ENCODE data around the gene NUB1. TPM values are rescaled to one million over a fixed set of nuclear protein-coding genes. Genes with fewer than 3 reads are reported as not detected.

NUB1 gene
- polyA plus RNA-seq, 1 donor = 100.0 TPM

DNA sequence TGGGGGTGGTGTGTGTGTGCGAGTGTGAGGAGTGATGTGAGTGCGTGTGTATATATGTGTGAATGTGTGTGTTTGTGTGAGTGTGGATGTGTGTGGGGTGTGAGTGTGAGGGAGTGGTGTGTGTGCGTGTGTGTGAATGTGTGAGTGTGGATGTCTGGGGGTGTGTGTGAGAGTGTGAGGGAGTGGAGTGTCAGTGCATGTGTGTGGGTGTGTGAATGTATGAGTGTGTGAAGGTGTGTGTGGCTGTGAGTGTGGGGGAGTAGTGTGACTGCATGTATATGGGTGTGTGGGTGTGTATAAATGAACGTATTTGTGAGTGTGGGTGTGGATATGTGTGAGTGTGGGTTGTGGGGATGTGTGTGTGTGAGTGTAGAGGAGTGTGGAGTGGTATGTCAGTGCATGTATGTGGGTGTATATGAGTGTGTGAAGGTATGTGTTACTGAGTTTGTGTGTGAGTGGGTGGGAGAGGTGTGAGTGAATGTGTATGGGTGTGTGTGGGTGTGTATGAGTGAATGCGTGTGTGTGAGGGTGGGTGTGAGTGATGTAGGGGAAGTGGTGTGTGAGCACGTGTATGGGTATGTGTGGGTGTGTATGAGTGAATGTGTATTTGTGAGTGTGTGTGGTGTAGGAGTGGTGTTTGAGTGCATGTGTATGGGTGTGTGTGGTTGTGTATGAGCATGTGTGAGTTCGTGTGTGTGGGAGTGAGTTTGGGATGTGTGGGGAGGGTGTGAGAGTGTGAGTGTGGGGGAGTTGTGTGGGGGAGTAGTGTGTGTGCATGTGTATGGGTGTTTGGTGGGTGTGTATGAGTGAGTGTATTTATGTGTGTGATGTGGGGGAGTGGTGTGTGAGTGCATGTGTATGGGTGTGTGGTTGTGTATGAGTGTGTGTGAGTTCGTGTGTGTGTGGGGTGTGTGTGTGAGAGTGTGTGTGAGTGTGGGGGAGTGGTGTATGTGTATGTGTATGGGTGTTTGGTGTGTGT, 28.5 kb upstream of the NUB1 start:
- DNase-seq = no peak

DNA sequence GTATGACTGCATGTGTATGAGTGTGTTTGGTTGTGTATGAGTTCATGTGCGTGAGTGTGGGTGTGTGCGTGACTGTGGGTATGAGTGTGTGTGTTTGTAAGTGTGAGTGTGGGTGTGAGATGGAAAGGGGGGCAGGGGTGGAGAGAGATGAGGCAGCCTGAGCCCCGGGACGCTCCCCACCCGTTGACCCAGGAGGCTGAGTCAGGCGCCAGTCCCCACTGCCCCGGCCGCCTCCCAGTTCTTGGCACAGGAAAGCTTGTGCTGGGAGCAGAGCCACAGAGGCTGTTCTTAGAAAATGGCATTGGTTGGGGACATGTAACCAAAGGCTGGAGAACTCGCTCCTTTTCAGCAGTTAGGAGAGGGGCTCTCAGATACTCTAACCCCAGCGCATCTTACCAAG, 27.8 kb upstream of the NUB1 start:
- no peak for DNase-seq

DNA sequence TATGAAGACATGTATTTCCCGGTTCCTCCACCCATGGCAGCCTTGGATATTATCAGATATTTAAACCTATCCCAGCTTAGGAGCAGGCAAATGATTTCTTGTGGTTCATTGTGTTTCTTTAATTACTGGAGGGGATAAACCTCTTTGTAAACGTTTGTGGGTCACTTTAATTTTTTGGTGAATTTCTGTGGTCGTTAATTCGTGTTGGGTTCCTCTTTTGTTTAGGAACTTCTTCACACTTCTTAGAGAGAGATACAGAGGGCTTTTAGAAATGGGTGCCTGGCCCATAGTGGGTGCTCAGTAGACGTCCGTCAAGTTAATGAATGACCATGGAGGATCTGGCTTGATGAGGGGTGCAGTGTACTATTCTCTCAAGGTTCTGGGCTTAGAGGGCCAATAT, 27.2 kb upstream of the NUB1 start:
- no peak for DNase-seq

DNA sequence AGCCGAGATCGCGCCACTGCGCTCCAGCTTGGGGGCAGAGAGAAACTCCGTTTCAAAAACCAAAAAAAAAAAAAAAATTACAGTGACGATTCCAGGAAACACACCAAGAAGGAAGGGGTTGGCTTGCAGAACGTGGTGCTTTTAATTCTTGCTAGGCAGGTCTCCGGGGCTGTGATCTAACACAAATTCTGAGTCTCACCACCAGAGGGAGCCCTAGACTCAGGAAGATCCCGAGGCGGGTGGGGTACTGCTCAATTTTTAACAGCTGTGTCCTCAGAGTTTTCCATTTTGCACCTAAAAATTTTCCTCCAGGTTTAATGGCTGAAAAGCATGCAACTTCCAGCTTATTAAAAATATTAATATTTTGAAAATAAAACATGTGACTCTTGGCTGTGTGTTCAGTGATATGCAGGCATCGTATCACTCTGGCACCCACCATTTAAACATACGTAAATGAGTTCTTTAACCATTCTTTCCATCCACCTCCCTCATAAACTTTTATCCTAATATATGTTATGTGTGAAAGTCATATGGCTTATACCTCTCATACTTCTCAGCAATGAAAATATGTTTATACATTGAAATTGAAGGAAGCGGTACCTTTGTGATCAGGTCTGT, 26.5 kb upstream of the NUB1 start:
- DNase-seq = peak; percentile 76

GRCh38 chr7:151316896-151317295, 24.7 kb upstream of the NUB1 start:
- DNase-seq = no peak

DNA sequence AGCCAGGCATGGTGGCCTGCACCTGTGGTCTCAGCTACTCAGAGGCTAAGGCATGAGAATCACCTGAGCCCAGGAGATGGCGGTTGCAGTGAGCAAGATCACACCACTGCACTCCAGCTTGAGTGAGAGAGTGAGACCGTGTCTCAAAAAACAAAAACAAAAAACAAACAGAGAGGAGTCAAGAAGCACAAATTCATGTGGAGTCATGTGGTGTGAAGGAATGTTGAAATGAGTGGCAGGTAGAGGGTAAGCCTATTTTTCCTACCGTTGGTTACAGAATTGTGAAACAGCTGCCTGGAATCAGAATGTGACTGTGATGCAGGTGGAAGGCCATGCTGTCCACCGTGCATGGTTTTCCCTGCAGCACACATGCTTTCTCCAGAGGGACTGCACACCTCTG, 23.7 kb upstream of the NUB1 start:
- no peak for DNase-seq

GRCh38 chr7:151319189-151319588, 22.4 kb upstream of the NUB1 start:
- DNase-seq = no peak

GRCh38 chr7:151320263-151320845, 21.3 kb upstream of the NUB1 start:
- no peak for DNase-seq

- DNase-seq = no peak
These were observed 20.3 kb upstream of the NUB1 start for GRCh38 chr7:151321341-151321740.

GRCh38 chr7:151322906-151323305, 18.7 kb upstream of the NUB1 start:
- DNase-seq = no peak

DNA sequence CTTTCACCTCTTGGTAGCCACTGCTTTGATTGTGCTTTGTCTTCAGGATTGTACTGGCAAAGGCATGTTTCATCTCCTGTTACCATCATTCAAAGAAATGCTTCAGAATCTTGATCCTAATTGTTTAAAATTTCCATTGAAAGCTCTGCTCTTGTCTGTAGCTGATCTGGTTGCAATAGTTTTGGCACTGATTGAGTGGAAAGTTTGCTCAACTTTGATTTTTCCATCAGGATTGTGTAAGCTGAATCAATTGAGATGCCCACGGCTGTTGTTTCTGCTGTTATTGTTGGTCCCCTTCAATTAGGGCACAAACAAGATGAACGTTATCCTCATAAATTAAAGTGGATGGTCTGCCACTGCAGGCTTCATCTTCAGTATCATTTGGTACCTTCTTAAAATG, 14.6 kb upstream of the NUB1 start:
- no peak for DNase-seq

DNA sequence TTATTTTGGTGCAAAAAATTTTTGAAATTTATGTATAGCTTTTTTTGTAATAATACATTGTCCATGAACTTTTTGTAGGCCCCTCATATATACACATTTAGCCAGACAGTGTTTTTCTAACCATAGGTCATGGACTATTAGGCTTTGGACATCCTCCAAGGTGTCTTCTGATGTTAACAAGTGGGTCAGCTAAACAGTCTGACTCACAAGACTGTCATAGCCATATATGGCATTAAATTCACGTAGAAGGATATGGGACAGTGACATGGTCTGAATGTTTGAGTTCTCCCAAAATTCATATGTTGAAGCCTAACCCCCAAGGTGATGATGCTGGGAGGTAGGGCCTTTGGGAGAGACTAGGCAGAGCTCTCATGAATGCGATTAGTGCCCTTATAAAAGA, 14.0 kb upstream of the NUB1 start:
- no peak for DNase-seq

- DNase-seq = no peak
These were observed 11.4 kb upstream of the NUB1 start for GRCh38 chr7:151330181-151330580.

DNA sequence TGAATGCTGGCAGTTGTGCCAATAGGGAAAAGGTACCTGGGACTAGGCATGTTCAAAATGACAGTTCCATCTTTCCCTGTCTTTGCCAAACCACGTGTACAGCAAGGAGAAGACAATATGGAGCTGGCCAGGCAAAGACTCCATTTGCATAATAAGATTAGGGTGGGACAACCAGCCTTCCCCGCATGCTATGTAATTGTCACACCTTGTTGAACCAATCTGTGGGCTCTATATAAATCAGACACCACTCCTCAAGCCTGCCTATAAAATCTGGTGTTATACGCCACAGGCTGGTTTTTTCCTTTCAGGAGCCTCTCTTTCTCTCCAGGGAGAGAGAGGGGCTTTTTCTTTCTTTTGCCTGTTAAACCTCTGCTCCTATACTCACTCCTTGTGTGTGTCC, 11.0 kb upstream of the NUB1 start:
- no peak for DNase-seq

DNA sequence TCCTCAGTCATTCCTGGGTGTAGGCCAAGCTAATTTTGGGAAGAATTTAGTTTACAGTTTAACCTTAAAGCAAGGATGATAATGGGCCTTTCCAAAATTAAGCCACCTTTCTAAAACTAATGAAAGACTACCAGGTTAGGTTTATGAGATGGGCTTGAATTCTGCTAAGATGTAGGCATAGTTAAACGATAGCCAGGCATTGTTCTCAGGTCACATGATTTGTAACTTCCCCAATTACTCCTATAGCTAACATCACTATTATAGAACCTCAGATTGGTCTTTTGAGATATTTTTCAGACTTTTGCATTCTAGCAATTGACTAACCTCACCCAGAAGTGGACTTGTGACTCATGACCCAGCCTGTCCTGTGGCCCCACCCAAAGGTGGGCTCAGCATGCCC, 7.0 kb upstream of the NUB1 start:
- DNase-seq = no peak

DNA sequence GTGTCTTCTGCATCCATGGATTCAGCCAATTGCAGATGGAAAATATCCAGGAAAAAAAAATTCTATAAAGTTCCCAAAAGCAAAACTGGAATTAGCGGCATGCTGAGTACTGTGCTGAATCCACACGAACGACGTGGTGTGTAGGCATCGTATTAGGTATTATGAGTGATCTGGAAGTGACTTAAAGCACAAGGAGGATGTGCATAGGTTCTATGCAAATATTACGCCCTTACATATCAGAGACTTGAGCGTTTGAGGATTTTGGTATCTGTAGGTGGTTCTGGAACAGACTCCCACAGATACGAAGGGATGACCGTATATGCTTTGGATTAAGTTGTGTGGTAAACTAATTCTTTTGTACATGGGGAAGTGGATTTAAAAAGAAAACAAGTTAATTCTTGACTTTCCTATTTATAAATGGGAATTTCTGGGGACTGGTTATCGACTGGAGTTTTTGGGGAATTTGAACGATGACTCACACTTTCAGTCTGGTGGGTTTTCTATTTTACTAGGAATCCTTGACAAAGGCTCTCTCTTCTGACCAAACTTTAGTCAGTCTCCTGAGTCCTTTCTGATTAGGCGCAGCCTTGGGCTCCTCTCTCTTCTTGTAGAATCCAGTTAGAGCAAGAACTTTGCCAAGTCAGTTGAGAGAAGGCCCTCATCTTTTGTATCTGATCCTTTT, 5.4 kb upstream of the NUB1 start:
- DNase-seq = no peak

DNA sequence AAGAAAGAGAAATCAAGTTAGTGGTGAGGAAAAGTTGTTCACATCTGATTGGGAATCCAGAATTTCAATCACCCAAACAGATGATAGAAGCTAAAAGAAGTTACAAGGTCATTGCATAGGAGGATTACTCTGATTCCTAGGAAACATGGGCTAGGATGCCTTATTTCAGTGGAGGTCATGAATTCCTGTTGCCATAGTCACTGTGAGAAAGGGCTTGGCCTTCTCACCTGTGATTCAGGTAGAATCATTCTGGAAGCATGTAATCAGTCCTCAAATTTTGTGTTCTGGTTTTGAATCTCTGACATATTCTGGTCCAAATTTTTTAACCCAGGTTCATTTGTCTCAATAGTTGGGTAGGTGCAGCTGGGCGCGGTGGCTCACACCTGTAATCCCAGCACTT, 4.3 kb upstream of the NUB1 start:
- DNase-seq = no peak

- DNase-seq = no peak
These were observed 2.8 kb upstream of the NUB1 start for GRCh38 chr7:151338809-151339208.

DNA sequence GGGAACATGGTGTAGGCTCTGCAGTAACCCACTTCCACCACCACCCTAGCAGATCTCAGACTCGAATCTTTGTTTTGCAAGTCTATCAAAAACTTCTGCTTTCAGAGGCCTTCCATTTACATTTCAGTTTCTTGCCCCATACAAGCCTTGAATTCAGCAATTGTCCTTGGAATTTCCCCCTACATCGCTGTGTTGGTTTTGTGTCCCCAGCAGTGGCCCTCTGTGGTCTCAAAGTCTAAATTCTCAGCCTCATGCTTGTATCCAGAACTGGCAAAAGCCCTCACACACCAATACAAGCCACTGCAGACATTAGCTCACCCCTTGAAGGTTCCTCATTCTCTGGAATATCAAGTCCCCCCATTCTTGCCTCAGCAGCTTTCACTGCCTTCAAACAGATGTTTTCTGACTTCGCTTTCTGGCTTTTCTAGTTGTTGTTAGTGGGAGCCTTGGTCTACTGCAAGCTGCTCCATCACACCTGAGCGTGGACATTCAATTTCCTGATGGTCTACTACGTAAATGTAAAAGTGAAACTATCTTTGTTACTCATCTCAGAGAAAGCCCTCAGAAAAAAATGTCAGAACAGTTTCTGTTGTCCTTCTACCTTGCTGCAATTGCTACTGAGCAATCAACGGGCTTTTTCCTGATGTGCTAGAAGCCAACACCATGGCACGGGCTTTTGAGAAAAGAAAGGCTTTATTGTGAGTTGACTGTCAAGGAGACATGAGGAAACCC, 1.8 kb upstream of the NUB1 start:
- DNase-seq = no peak

- DNase-seq = no peak
These were observed 737 bp upstream of the NUB1 start for GRCh38 chr7:151340794-151341356.

GRCh38 chr7:151342102-151342646, 562 bp downstream of the NUB1 start:
- no peak for DNase-seq
